Keratinocyte (primary cell): Measurements from ENCODE around the gene ADAM22. TPM values are rescaled to one million over a fixed set of nuclear protein-coding genes. Genes with fewer than 3 reads are reported as not detected.

Experiments
- DNase-seq: peaks from one replicate; pipeline ENCODE4 v3.0.0-alpha.2; 2011; ENCODE audit warnings: low read depth, missing footprints, low spot score
- FAIRE-seq: peaks from 2 replicates; lab custom pipeline; 2011; peaks lifted over from hg19 to GRCh38; lab: Jason Lieb, UNC
- H2AFZ ChIP-seq: 2 replicates; pipeline ENCODE4 v1.6.0; 2012; ENCODE audit warnings: low read length, control low read depth, inconsistent platforms; ENCODE audit not compliant: control insufficient read depth
- H3K27ac ChIP-seq: 2 replicates; pipeline ENCODE4 v1.5.1; 2011; ENCODE audit warnings: low read length; ENCODE audit not compliant: control insufficient read depth, insufficient read depth
- H3K27me3 ChIP-seq: 3 replicates; pipeline ENCODE4 v1.6.0; 2011; ENCODE audit warnings: low read length; ENCODE audit not compliant: control insufficient read depth, insufficient read depth; ENCODE audit errors: extremely low read depth
- H3K36me3 ChIP-seq, 2 experiments: 2 replicates in 1 of 2; 3 replicates in 1 of 2; pipeline ENCODE4 v1.5.1; 2011; ENCODE audit warnings: low read length in 2 of 2, mild to moderate bottlenecking in 1 of 2; ENCODE audit not compliant: control insufficient read depth in 2 of 2, insufficient read depth in 2 of 2; ENCODE audit errors: extremely low read depth in 1 of 2
- H3K4me1 ChIP-seq: 3 replicates; pipeline ENCODE4 v1.5.1; 2011; ENCODE audit warnings: low read length; ENCODE audit not compliant: control insufficient read depth, insufficient read depth; ENCODE audit errors: extremely low read depth
- H3K4me2 ChIP-seq: 3 replicates; pipeline ENCODE4 v1.6.0; 2011; ENCODE audit warnings: low read depth, low read length; ENCODE audit not compliant: control insufficient read depth, insufficient read depth; ENCODE audit errors: extremely low read depth
- H3K4me3 ChIP-seq, 3 experiments: fragments of 200-600 bp in 1 of 3; sonication (generic) in 1 of 3; 2 replicates in 2 of 3; 3 replicates in 1 of 3; pipeline ENCODE4 v1.5.1; 2011 to 2016; ENCODE audit warnings: low read length in 3 of 3, mild to moderate bottlenecking in 3 of 3, control low read depth in 2 of 3, inconsistent platforms in 1 of 3, low read depth in 1 of 3, mixed read lengths in 1 of 3, mixed run types in 1 of 3, moderate library complexity in 1 of 3; ENCODE audit not compliant: control insufficient read depth in 2 of 3, insufficient read depth in 2 of 3; ENCODE audit errors: extremely low read depth in 1 of 3
- H3K79me2 ChIP-seq: 2 replicates; pipeline ENCODE4 v1.6.0; 2012; ENCODE audit warnings: low read length; ENCODE audit not compliant: control insufficient read depth, insufficient read depth
- H3K9ac ChIP-seq: 3 replicates; pipeline ENCODE4 v1.6.0; 2011; ENCODE audit warnings: low read length; ENCODE audit not compliant: control insufficient read depth, insufficient read depth; ENCODE audit errors: extremely low read depth
- H3K9me1 ChIP-seq: 3 replicates; pipeline ENCODE4 v1.6.0; 2011; ENCODE audit warnings: low read length; ENCODE audit not compliant: control insufficient read depth, insufficient read depth; ENCODE audit errors: extremely low read depth
- H3K9me3 ChIP-seq: 2 replicates; pipeline ENCODE4 v1.5.1; 2012; ENCODE audit warnings: low read depth, low read length; ENCODE audit not compliant: control insufficient read depth
- H4K20me1 ChIP-seq: 3 replicates; pipeline ENCODE4 v1.6.0; 2011; ENCODE audit warnings: low read length; ENCODE audit not compliant: control insufficient read depth, insufficient read depth; ENCODE audit errors: extremely low read depth
- EZH2 ChIP-seq: IDR thresholded peaks from one replicate; pipeline ENCODE4 v1.6.1; 2012; ENCODE audit warnings: inconsistent platforms, mild to moderate bottlenecking, low read length, moderate library complexity
- dilution Hi-C: fragments of 300-500 bp; cut with MboI; formaldehyde crosslinking; loops from one replicate; pipeline ENCODE4 v1.7.0; 2020; ENCODE audit warnings: low sequenced_read_pairs; ENCODE audit not compliant: extremely low pct_ligation_motif_present
- polyA plus RNA-seq, 5 experiments: library from polyadenylated mRNA; depleted of rRNA in 3 of 5; stranded (reverse) in 3 of 5; stranded (forward) in 1 of 5; unstranded in 1 of 5; fragments of >200 nt; gene quantifications; 1 replicate in 1 of 5; 2 replicates in 3 of 5; 3 replicates in 1 of 5; pipeline versions ENCODE4 v1.2.1 to v1.2.3, GENCODE V29; 2011 to 2012; ENCODE audit warnings: missing spikeins in 2 of 5, low read depth in 1 of 5, low replicate concordance in 1 of 5
- TF ChIP-seq, protein P1 (sequence below), 3 experiments: IDR thresholded peaks in 1 of 3; conservative IDR thresholded peaks in 1 of 3; optimal IDR thresholded peaks in 1 of 3; 2 replicates in 2 of 3; 3 replicates in 1 of 3; pipeline versions ENCODE3 to v1.5.1; 2011; ENCODE audit warnings: low read length in 3 of 3, mild to moderate bottlenecking in 3 of 3, moderate library complexity in 2 of 3, control low read depth in 1 of 3, inconsistent platforms in 1 of 3; ENCODE audit not compliant: insufficient read depth in 2 of 3; ENCODE audit errors: extremely low read depth in 1 of 3

ADAM22 gene
- polyA plus RNA-seq, 1 donor (not counting 4 experiments of a cell fraction or from before 2014, with no cell fraction given) = 0.07 TPM

DNA sequence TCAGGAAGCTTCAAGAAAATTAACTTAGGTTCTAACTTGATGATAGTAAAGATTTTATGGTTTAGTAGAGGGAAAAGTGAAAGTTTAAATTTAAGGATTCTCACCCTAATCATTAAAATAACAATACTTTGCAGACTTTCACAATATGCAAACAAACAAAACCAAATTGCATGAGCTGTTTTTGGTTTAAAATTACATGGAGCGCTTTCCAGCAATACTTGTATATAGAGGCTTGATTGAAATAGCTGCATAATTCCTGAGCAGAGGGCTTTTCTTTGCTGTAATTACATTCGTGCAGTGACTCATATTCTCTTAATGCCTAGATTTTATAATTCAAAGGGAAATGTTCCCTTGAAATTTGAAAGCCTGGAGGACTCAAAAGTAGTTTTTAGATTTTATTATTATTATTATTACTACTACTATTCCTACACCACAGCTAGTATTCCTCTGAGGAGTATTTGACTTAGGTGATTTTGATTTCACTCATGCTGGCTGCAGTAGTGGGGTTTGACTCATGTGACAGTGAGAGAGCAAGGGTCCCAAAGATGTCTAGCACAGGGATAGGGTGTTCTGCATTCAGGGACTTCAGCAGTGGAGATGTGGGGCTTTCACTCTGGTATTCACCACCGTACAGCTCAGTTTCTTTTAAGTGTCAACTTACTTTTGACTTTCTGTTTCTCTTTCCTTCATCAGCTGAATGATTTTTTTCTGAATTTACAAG lies 138.1 kb downstream of the ADAM22 start:
- no peaks in the 10 kb centered on the region for H3K9me1 ChIP-seq
- H3K36me3 ChIP-seq = no peaks in the 10 kb centered on the region

DNA sequence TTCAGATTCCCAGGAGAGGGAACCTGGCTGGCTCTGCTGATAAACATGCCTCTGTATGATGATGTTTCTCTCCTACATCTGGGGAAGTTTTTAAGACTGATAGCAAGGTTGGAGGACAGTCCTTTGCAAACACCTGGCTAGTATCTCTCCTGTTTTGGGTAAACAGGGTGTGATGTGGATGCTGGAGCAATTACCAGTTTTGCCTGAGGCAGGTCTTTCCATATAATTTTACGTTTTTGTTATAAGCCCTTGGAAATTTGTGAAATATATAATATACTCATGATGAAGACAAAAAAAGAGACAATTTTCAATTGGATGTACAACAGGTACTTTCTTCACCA lies 138.6 kb downstream of the ADAM22 start:
- H3K9ac ChIP-seq = no peak overlapping the region
- no peaks in the 10 kb centered on the region for H3K79me2 ChIP-seq
- no peak for TF ChIP-seq EZH2
- TF ChIP-seq, protein P1, sequence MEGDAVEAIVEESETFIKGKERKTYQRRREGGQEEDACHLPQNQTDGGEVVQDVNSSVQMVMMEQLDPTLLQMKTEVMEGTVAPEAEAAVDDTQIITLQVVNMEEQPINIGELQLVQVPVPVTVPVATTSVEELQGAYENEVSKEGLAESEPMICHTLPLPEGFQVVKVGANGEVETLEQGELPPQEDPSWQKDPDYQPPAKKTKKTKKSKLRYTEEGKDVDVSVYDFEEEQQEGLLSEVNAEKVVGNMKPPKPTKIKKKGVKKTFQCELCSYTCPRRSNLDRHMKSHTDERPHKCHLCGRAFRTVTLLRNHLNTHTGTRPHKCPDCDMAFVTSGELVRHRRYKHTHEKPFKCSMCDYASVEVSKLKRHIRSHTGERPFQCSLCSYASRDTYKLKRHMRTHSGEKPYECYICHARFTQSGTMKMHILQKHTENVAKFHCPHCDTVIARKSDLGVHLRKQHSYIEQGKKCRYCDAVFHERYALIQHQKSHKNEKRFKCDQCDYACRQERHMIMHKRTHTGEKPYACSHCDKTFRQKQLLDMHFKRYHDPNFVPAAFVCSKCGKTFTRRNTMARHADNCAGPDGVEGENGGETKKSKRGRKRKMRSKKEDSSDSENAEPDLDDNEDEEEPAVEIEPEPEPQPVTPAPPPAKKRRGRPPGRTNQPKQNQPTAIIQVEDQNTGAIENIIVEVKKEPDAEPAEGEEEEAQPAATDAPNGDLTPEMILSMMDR (optimal IDR thresholded peaks at IDR 0.05 in 1 of 3, IDR thresholded peaks at IDR 0.05 in 1 of 3, conservative IDR thresholded peaks at IDR 0.05 in 1 of 3; ENCODE audit: extremely low read depth in 1 of 3, insufficient read depth in 2 of 3, low read length in 3 of 3) = no peak
- H2AFZ ChIP-seq = no peak overlapping the region
- no peak overlapping the region for H3K4me2 ChIP-seq
- no peak for DNase-seq
- no peak overlapping the region for H3K27ac ChIP-seq
- no peaks in the 10 kb centered on the region for H3K36me3 ChIP-seq
- no peaks in the 10 kb centered on the region for H3K27me3 ChIP-seq
- no peaks in the 10 kb centered on the region for H3K9me3 ChIP-seq
- dilution Hi-C loops = no loop called here
- FAIRE-seq = no peak
- no peaks in the 10 kb centered on the region for H3K4me1 ChIP-seq
- H4K20me1 ChIP-seq = no peaks in the 10 kb centered on the region
- no peak overlapping the region for H3K4me3 ChIP-seq
- no peaks in the 10 kb centered on the region for H3K9me1 ChIP-seq

More for the DNA sequence above, 138.1 kb downstream of the ADAM22 start:
- no peaks in the 10 kb centered on the region for H4K20me1 ChIP-seq
- TF ChIP-seq EZH2 = no peak
- TF ChIP-seq, protein P1 (optimal IDR thresholded peaks at IDR 0.05 in 1 of 3, IDR thresholded peaks at IDR 0.05 in 1 of 3, conservative IDR thresholded peaks at IDR 0.05 in 1 of 3; ENCODE audit: extremely low read depth in 1 of 3, insufficient read depth in 2 of 3, low read length in 3 of 3) = no peak
- no peaks in the 10 kb centered on the region for H3K9me3 ChIP-seq
- H3K4me1 ChIP-seq = no peaks in the 10 kb centered on the region
- H3K4me2 ChIP-seq = no peak overlapping the region
- H3K27ac ChIP-seq = no peak overlapping the region
- H3K4me3 ChIP-seq = no peak overlapping the region
- no peaks in the 10 kb centered on the region for H3K27me3 ChIP-seq
- H3K79me2 ChIP-seq = no peaks in the 10 kb centered on the region
- no peak for FAIRE-seq
- H2AFZ ChIP-seq = no peak overlapping the region
- no peak for DNase-seq
- H3K9ac ChIP-seq = no peak overlapping the region
- dilution Hi-C loops = no loop called here
